ENCODE results near the gene GCK.

- TF ChIP-seq TCF12 (IDR thresholded peaks at IDR 0.05; ENCODE audit: low read depth) (no peak), TAF1 (IDR thresholded peaks at IDR 0.05; ENCODE audit: low read depth) (no peak), RAD21 (IDR thresholded peaks at IDR 0.05; ENCODE audit: low read depth) (no peak), YY1 (IDR thresholded peaks at IDR 0.05; ENCODE audit: low read depth) (no peak), EP300 (IDR thresholded peaks at IDR 0.05; ENCODE audit: borderline replicate concordance) (no peak), FOXM1 (IDR thresholded peaks at IDR 0.05; ENCODE audit: borderline replicate concordance, low read depth) (no peak), CREB1 (IDR thresholded peaks at IDR 0.05; ENCODE audit: low read depth) (no peak)
Measured at GRCh38 chr7:44213877-44214388, 24.7 kb upstream of the GCK start.
